Endothelial cell (in vitro differentiated cells): Measurements from ENCODE around the gene ENO4. TPM values are rescaled to one million over a fixed set of nuclear protein-coding genes. Genes with fewer than 3 reads are reported as not detected.

Experiments
- DNase-seq: peaks from one replicate; pipeline ENCODE4 v3.0.0; 2021; ENCODE audit warnings: low spot score
- H3K27ac Mint-ChIP-seq: one replicate; pipeline ENCODE4 v1.8.0; 2021; ENCODE audit warnings: mixed read lengths, inconsistent platforms; ENCODE audit not compliant: unreplicated experiment
- H3K27me3 Mint-ChIP-seq: one replicate; pipeline ENCODE4 v1.8.0; 2021; ENCODE audit warnings: mild to moderate bottlenecking, moderate library complexity, mixed read lengths, inconsistent platforms; ENCODE audit not compliant: unreplicated experiment
- H3K36me3 Mint-ChIP-seq: one replicate; pipeline ENCODE4 v1.8.0; 2021; ENCODE audit warnings: mild to moderate bottlenecking, low read depth, mixed read lengths, inconsistent platforms; ENCODE audit not compliant: unreplicated experiment
- H3K4me1 Mint-ChIP-seq: one replicate; pipeline ENCODE4 v1.8.0; 2021; ENCODE audit warnings: mild to moderate bottlenecking, mixed read lengths, inconsistent platforms; ENCODE audit not compliant: unreplicated experiment
- H3K4me3 Mint-ChIP-seq: one replicate; pipeline ENCODE4 v1.8.0; 2021; ENCODE audit warnings: mild to moderate bottlenecking, mixed read lengths, inconsistent platforms; ENCODE audit not compliant: unreplicated experiment
- H3K9me3 Mint-ChIP-seq: one replicate; pipeline ENCODE4 v1.8.0; 2021; ENCODE audit warnings: mixed read lengths, inconsistent platforms; ENCODE audit not compliant: unreplicated experiment
- total RNA-seq: library from RNA; stranded (reverse); fragmentation: NEBNext Ultra II Directional; extraction: Animal tissue kit (Norgen Biotek cat#: 25700); gene quantifications from one replicate; pipeline ENCODE4 v1.2.1, GENCODE V29; 2021; ENCODE audit not compliant: unreplicated experiment
- TF ChIP-seq, protein P1 (sequence below): fragments of 200-600 bp; sonication (generic); IDR thresholded peaks from one replicate; pipeline ENCODE4 v1.5.0; 2021; ENCODE audit warnings: antibody characterized with exemption; ENCODE audit not compliant: unreplicated experiment

ENO4 gene
- total RNA-seq, 1 donor from 2014 or later, result 1.1 TPM

DNA sequence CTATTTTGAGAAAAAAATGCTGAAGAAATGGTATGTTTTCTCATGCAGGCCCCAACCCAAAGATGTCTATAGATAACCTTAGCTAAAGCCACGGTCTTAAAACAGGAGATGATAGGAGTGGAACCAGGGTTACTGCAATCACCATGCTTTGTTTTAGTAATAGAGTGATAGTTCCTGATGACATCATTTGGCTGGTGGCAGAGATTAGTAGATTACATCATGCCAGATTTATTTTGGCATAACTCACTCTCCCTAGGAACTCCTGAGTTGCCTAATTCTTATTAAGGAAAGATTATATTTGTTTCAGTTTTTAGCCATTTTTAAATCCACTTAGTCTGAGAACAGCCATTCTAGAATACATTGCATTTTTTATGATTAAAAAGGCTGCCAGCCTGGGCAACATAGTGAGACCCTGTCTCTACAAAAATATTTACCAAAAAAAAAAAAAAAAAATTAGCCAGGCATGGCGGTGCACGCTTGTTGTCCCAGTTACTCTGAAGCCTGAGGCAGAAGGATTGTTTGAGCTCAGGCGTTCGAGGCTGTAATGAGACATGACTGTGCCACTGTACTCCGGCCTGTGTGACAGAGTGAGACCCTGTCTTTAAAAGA, 17.8 kb downstream of the ENO4 start:
- Mint-ChIP-seq H3K4me3 (no peak overlapping the region), H3K4me1 (no peaks in the 10 kb centered on the region), H3K27me3 (peaks cover 4% of the 10 kb centered on the region), H3K9me3 (no peaks in the 10 kb centered on the region), H3K36me3 (no peaks in the 10 kb centered on the region), H3K27ac (no peak overlapping the region)
- TF ChIP-seq, protein P1, sequence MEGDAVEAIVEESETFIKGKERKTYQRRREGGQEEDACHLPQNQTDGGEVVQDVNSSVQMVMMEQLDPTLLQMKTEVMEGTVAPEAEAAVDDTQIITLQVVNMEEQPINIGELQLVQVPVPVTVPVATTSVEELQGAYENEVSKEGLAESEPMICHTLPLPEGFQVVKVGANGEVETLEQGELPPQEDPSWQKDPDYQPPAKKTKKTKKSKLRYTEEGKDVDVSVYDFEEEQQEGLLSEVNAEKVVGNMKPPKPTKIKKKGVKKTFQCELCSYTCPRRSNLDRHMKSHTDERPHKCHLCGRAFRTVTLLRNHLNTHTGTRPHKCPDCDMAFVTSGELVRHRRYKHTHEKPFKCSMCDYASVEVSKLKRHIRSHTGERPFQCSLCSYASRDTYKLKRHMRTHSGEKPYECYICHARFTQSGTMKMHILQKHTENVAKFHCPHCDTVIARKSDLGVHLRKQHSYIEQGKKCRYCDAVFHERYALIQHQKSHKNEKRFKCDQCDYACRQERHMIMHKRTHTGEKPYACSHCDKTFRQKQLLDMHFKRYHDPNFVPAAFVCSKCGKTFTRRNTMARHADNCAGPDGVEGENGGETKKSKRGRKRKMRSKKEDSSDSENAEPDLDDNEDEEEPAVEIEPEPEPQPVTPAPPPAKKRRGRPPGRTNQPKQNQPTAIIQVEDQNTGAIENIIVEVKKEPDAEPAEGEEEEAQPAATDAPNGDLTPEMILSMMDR, result no peak
- no peak for DNase-seq

DNA sequence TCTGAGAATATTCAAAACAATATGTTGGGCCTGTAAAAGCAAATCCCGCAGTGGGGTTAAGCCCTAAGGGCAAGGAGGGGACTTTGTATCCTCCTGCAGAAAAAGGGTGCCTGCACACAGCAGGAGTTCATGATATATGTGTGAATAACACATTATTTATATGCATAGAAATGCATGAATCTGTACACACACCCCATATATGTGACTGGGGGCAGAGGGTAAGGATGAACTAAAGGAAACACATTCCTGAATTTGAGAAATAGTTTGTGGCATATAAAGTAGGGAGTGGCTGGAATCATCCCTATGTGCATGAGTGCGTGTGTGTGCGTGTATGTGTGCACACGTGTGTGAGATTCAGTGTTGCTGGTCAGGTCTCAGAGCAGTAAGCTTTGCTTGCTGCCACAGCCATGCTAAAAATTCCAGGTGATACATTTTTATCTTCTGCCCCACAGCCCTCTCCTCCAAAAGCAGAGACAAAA, 18.9 kb downstream of the ENO4 start:
- Mint-ChIP-seq H3K36me3 (peaks cover 4% of the 10 kb centered on the region), H3K27me3 (peaks cover 4% of the 10 kb centered on the region), H3K4me1 (no peaks in the 10 kb centered on the region), H3K27ac (no peak overlapping the region), H3K4me3 (no peak overlapping the region), H3K9me3 (no peaks in the 10 kb centered on the region)
- TF ChIP-seq, protein P1, result no peak
- DNase-seq, result no peak

DNA sequence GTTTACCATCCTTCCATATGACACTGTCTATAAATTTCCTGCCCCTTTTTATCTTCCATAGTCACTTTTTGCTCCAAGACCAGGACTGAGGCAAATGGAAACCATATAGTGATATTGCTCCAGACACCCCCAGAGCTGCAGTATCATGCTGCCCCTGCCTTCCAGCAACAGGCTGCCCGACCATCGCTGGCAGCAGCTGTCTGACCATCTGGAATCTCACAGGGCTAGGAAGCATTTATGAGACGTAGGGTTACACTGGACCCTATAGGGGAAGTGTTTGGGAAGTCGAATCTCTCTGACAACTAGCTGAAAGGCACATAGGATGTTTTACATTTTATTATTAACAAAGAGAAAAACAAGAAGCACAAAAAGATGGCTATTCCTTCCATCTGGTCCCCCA, 19.4 kb downstream of the ENO4 start:
- Mint-ChIP-seq H3K4me1 (no peaks in the 10 kb centered on the region), H3K36me3 (peaks cover 4% of the 10 kb centered on the region), H3K27ac (no peak overlapping the region), H3K27me3 (peaks cover 4% of the 10 kb centered on the region), H3K9me3 (no peaks in the 10 kb centered on the region), H3K4me3 (no peak overlapping the region)
- TF ChIP-seq, protein P1, result no peak
- DNase-seq, result no peak

DNA sequence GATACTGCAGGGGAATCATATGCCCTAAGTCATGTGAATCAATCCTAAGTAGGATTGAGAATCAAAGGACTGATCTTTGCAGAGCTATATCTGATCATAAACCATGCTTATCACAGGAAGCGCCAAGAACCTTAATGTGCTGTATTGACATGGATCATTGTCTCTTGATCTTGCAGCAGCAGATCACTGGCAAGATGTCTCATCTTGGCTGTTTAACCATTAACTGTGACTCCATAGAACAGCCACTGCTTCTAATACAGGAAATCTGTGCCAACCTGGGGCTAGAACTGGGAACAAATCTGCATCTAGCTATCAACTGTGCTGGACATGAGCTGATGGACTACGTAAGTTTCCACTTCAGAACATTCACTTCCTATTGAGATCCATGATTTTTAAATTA, 21.6 kb downstream of the ENO4 start:
- H3K36me3 Mint-ChIP-seq, result peaks cover 4% of the 10 kb centered on the region
- H3K4me3 Mint-ChIP-seq, result no peak overlapping the region
- TF ChIP-seq, protein P1, result no peak
- no peaks in the 10 kb centered on the region for H3K4me1 Mint-ChIP-seq
- no peak overlapping the region for H3K27ac Mint-ChIP-seq
- H3K27me3 Mint-ChIP-seq, result peaks cover 4% of the 10 kb centered on the region
- H3K9me3 Mint-ChIP-seq, result no peaks in the 10 kb centered on the region
- no peak for DNase-seq

DNA sequence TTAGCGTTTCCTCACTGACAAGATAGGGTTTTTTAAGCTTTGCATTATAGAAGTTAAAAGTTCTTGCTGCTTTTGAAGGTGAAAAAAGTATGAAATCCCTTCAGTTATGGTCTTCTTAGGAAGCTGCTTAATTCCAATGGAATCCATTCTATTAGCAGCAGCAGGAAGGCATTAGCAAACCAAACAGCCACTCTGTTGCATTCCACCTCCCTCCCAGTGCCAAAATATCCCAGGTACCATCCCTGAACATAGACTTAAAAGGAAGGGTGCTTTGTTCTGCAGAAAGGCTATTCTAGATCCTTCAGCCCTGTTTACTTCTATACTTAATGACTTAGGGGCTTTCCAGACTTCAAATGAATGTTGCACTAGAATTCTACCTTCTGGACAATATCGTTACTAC, 23.8 kb downstream of the ENO4 start:
- H3K4me1 Mint-ChIP-seq, result no peaks in the 10 kb centered on the region
- peaks cover 4% of the 10 kb centered on the region for H3K36me3 Mint-ChIP-seq
- no peak for DNase-seq
- H3K27ac Mint-ChIP-seq, result no peak overlapping the region
- no peak overlapping the region for H3K4me3 Mint-ChIP-seq
- no peaks in the 10 kb centered on the region for H3K9me3 Mint-ChIP-seq
- peaks cover 4% of the 10 kb centered on the region for H3K27me3 Mint-ChIP-seq
- TF ChIP-seq, protein P1, result no peak
